ENCODE data around the gene JPH3. TPM values are rescaled to one million over a fixed set of nuclear protein-coding genes. Genes with fewer than 3 reads are reported as not detected.

The JPH3 gene
- total RNA-seq, 1 experiment from 2014 or later, result not detected

GRCh38 chr16:87587636-87588035 lies 14.7 kb upstream of the JPH3 start:
- no TSS peak for BruUV-seq (replicated peaks)

DNA sequence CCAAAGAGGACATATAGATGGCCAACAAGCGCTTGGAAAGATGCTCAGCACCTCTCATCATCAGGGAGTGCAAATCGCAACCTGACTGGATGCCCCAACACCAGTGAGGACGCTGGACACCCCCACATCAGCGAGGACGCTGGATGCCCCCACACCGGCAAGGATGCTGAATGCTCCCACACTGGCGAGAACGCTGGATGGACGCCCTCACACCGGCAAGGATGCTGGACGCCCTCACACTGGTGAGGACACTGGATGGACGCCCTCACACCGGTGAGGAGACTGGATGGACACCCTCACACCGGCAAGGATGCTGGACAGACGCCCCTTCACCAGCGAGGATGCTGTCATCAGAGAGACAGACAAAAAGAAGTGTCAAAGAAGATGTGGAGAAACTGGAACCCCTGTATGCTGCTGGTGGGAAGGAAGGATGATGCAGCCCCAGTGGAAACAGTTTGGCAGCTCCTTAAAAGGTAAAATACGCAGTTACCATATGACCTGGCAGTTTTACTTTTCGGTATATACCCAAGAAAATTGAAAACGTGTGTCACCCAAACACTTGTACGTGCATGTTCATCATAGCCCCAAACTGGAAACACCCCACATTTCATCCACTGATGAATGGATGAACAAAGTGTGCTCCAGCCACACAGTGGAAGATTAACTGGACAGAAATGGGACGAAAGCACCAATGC lies 10.1 kb upstream of the JPH3 start:
- BruUV-seq (replicated peaks), result no TSS peak
- Histone ChIP-seq H3F3A (ENCODE audit: insufficient read depth, low read depth) (no peaks in the 10 kb centered on the region), H3K9me2 (ENCODE audit: insufficient read depth) (no peaks in the 10 kb centered on the region), H2AFZ (no peak overlapping the region), H3K4me3 (no peak overlapping the region), H3K27me3 (ENCODE audit: insufficient read depth, low read depth) (peaks cover 91% of the 10 kb centered on the region), H3K4me1 (replicated peaks; ENCODE audit: insufficient read depth) (no peaks in the 10 kb centered on the region), H3K36me3 (ENCODE audit: low read depth) (no peaks in the 10 kb centered on the region), H4K20me1 (ENCODE audit: insufficient read depth) (no peaks in the 10 kb centered on the region), H3K27ac (no peak overlapping the region), H3K4me2 (no peak overlapping the region), H3K79me2 (ENCODE audit: low read depth) (no peaks in the 10 kb centered on the region), H3K9me3 (ENCODE audit: insufficient read depth, low read depth) (no peaks in the 10 kb centered on the region)
- no peak for TF ChIP-seq EZH2 (IDR thresholded peaks at IDR 0.05; ENCODE audit: low read depth)
- TF ChIP-seq, protein P1, sequence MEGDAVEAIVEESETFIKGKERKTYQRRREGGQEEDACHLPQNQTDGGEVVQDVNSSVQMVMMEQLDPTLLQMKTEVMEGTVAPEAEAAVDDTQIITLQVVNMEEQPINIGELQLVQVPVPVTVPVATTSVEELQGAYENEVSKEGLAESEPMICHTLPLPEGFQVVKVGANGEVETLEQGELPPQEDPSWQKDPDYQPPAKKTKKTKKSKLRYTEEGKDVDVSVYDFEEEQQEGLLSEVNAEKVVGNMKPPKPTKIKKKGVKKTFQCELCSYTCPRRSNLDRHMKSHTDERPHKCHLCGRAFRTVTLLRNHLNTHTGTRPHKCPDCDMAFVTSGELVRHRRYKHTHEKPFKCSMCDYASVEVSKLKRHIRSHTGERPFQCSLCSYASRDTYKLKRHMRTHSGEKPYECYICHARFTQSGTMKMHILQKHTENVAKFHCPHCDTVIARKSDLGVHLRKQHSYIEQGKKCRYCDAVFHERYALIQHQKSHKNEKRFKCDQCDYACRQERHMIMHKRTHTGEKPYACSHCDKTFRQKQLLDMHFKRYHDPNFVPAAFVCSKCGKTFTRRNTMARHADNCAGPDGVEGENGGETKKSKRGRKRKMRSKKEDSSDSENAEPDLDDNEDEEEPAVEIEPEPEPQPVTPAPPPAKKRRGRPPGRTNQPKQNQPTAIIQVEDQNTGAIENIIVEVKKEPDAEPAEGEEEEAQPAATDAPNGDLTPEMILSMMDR (conservative IDR thresholded peaks at IDR 0.05), result no peak
- intact Hi-C loops (cut with micrococcal nuclease; ENCODE audit: unreplicated experiment), result no loop called here
- ChIA-PET CTCF (no interaction called here), POLR2A (ENCODE audit: unreplicated experiment) (no interaction called here)
- no peak for DNase-seq

More at GRCh38 chr16:87587636-87588035, 14.7 kb upstream of the JPH3 start:
- H4K20me1 ChIP-seq (ENCODE audit: insufficient read depth), result no peaks in the 10 kb centered on the region
- no peaks in the 10 kb centered on the region for H3K36me3 ChIP-seq (ENCODE audit: low read depth)
- intact Hi-C loops (cut with micrococcal nuclease; ENCODE audit: unreplicated experiment), result loop anchor here (1.0 kb wide), 1 partner anchor 49 kb away; no protein-coding TSS in a partner anchor
- TF ChIP-seq, protein P1 (conservative IDR thresholded peaks at IDR 0.05), result no peak
- TF ChIP-seq EZH2 (IDR thresholded peaks at IDR 0.05; ENCODE audit: low read depth), result no peak
- no peaks in the 10 kb centered on the region for H3K9me3 ChIP-seq (ENCODE audit: insufficient read depth, low read depth)
- H3K4me2 ChIP-seq, result no peak overlapping the region
- DNase-seq, result no peak
- H2AFZ ChIP-seq, result no peak overlapping the region
- no peaks in the 10 kb centered on the region for H3K9me2 ChIP-seq (ENCODE audit: insufficient read depth)
- H3K4me1 ChIP-seq (replicated peaks; ENCODE audit: insufficient read depth), result 0 out of 2 replicates have a peak, but pooled peaks cover 2% of the 10 kb centered on the region
- H3F3A ChIP-seq (ENCODE audit: insufficient read depth, low read depth), result no peaks in the 10 kb centered on the region
- H3K27me3 ChIP-seq (ENCODE audit: insufficient read depth, low read depth), result peaks cover 60% of the 10 kb centered on the region
- no peak overlapping the region for H3K4me3 ChIP-seq
- no peak overlapping the region for H3K27ac ChIP-seq
- H3K79me2 ChIP-seq (ENCODE audit: low read depth), result no peaks in the 10 kb centered on the region
- ChIA-PET POLR2A (ENCODE audit: unreplicated experiment) (no interaction called here), CTCF (no interaction called here)

DNA sequence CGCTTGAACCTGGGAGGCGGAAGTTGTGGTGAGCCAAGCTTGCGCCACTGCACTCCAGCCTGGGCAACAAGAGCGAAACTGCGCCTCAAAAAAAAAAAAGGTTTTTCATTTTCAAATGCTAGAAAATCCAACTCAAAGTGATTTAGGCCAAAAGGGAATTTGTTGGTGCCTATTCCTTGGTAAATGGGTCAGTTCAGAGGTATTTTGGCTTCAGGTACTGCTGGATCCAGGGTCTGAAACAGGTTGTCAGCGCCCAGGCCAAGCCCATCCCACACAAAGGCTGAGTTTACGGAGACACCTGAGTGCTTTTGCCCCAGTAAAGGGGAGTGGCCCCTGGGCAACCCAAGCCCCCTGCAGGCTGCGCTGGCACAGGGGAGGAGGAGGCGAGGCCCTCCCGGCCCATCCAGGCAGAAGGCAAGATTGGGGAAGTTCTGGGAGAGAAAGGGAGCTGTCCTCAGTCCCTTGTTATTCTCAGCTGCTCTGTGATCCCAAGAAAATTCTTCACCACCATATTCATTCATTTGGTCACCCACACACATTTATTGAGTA lies 8.5 kb upstream of the JPH3 start:
- TF ChIP-seq, protein P1 (conservative IDR thresholded peaks at IDR 0.05), result no peak
- no peak for TF ChIP-seq EZH2 (IDR thresholded peaks at IDR 0.05; ENCODE audit: low read depth)
- Histone ChIP-seq H3K4me1 (replicated peaks; ENCODE audit: insufficient read depth) (no peaks in the 10 kb centered on the region), H2AFZ (no peak overlapping the region), H3K4me3 (no peak overlapping the region), H3K9me3 (ENCODE audit: insufficient read depth, low read depth) (peaks cover 4% of the 10 kb centered on the region; the same call in 1 of the 2 replicates), H4K20me1 (ENCODE audit: insufficient read depth) (no peaks in the 10 kb centered on the region), H3K9me2 (ENCODE audit: insufficient read depth) (no peaks in the 10 kb centered on the region), H3K27ac (no peak overlapping the region), H3K36me3 (ENCODE audit: low read depth) (no peaks in the 10 kb centered on the region), H3K27me3 (ENCODE audit: insufficient read depth, low read depth) (peaks cover 95% of the 10 kb centered on the region), H3F3A (ENCODE audit: insufficient read depth, low read depth) (no peaks in the 10 kb centered on the region), H3K79me2 (ENCODE audit: low read depth) (no peaks in the 10 kb centered on the region), H3K4me2 (no peak overlapping the region)
- BruUV-seq (replicated peaks), result no TSS peak
- no peak for DNase-seq
- ChIA-PET POLR2A (ENCODE audit: unreplicated experiment) (no interaction called here), CTCF (no interaction called here)
- intact Hi-C loops (cut with micrococcal nuclease; ENCODE audit: unreplicated experiment), result no loop called here
